ENCODE data around the gene KHDRBS2.

KHDRBS2 gene

GRCh38 chr6:62167736-62168135 is 118.3 kb downstream of the KHDRBS2 start:
- Histone ChIP-seq H3K27me3 (ENCODE audit: insufficient read depth, low read depth) (no peaks in the 10 kb centered on the region), H3K79me2 (ENCODE audit: insufficient read depth, low read depth) (no peaks in the 10 kb centered on the region), H3K27ac (no peak overlapping the region), H3K4me1 (ENCODE audit: low read depth, poor library complexity, severe bottlenecking) (no peaks in the 10 kb centered on the region), H4K20me1 (ENCODE audit: insufficient read depth) (no peaks in the 10 kb centered on the region), H3K9ac (no peak overlapping the region), H3K36me3 (ENCODE audit: insufficient read depth) (no peaks in the 10 kb centered on the region), H2AFZ (ENCODE audit: low read depth) (no peak overlapping the region), H3K4me2 (no peak overlapping the region), H3K4me3 (IDR thresholded peaks at IDR 0.05; ENCODE audit: insufficient read depth, low read depth, low read length) (no peak overlapping the region)
- no peak for TF ChIP-seq CTCF (conservative IDR thresholded peaks at IDR 0.05; ENCODE audit: low read depth, low read length)

- no peaks in the 10 kb centered on the region for H3K27me3 ChIP-seq (ENCODE audit: insufficient read depth, low read depth)
- peaks cover 4% of the 10 kb centered on the region; the same call in 1 of the 2 replicates for H3K36me3 ChIP-seq (ENCODE audit: insufficient read depth)
- H3K79me2 ChIP-seq (ENCODE audit: insufficient read depth, low read depth), result no peaks in the 10 kb centered on the region
- no peaks in the 10 kb centered on the region for H3K4me1 ChIP-seq (ENCODE audit: low read depth, poor library complexity, severe bottlenecking)
- TF ChIP-seq CTCF (conservative IDR thresholded peaks at IDR 0.05; ENCODE audit: low read depth, low read length), result no peak
- no peaks in the 10 kb centered on the region for H4K20me1 ChIP-seq (ENCODE audit: insufficient read depth)
- no peak overlapping the region for H3K4me2 ChIP-seq
- no peak overlapping the region for H3K9ac ChIP-seq
- H2AFZ ChIP-seq (ENCODE audit: low read depth), result no peak overlapping the region
- H3K4me3 ChIP-seq (IDR thresholded peaks at IDR 0.05; ENCODE audit: insufficient read depth, low read depth, low read length), result no peak overlapping the region
- no peak overlapping the region for H3K27ac ChIP-seq
These were observed 123.2 kb downstream of the KHDRBS2 start for GRCh38 chr6:62162858-62163257.

GRCh38 chr6:62152796-62153195 is 133.2 kb downstream of the KHDRBS2 start:
- Histone ChIP-seq H3K9ac (no peak overlapping the region), H3K79me2 (ENCODE audit: insufficient read depth, low read depth) (no peaks in the 10 kb centered on the region), H3K27ac (no peak overlapping the region), H3K4me3 (IDR thresholded peaks at IDR 0.05; ENCODE audit: insufficient read depth, low read depth, low read length) (no peak overlapping the region), H4K20me1 (ENCODE audit: insufficient read depth) (no peaks in the 10 kb centered on the region), H2AFZ (ENCODE audit: low read depth) (no peak overlapping the region), H3K4me1 (ENCODE audit: low read depth, poor library complexity, severe bottlenecking) (peaks cover 9% of the 10 kb centered on the region), H3K27me3 (ENCODE audit: insufficient read depth, low read depth) (no peaks in the 10 kb centered on the region), H3K4me2 (no peak overlapping the region), H3K36me3 (ENCODE audit: insufficient read depth) (no peaks in the 10 kb centered on the region)
- no peak for TF ChIP-seq CTCF (conservative IDR thresholded peaks at IDR 0.05; ENCODE audit: low read depth, low read length)

GRCh38 chr6:62150048-62150663 is 135.9 kb downstream of the KHDRBS2 start:
- H3K4me2 ChIP-seq, result no peak overlapping the region
- no peak overlapping the region for H3K9ac ChIP-seq
- no peaks in the 10 kb centered on the region for H4K20me1 ChIP-seq (ENCODE audit: insufficient read depth)
- no peak overlapping the region for H3K27ac ChIP-seq
- no peaks in the 10 kb centered on the region for H3K79me2 ChIP-seq (ENCODE audit: insufficient read depth, low read depth)
- H3K4me1 ChIP-seq (ENCODE audit: low read depth, poor library complexity, severe bottlenecking), result peaks cover 9% of the 10 kb centered on the region
- H2AFZ ChIP-seq (ENCODE audit: low read depth), result no peak overlapping the region
- no peak overlapping the region for H3K4me3 ChIP-seq (IDR thresholded peaks at IDR 0.05; ENCODE audit: insufficient read depth, low read depth, low read length)
- peak; percentile 87 for TF ChIP-seq CTCF (conservative IDR thresholded peaks at IDR 0.05; ENCODE audit: low read depth, low read length)
- no peaks in the 10 kb centered on the region for H3K27me3 ChIP-seq (ENCODE audit: insufficient read depth, low read depth)
- no peaks in the 10 kb centered on the region for H3K36me3 ChIP-seq (ENCODE audit: insufficient read depth)
